HG03575 (cell line): ENCODE results near the gene NOC2L.
"Not testable (repeated sequence)": the region's sequence is repeated elsewhere in the genome, so short reads cannot be mapped to it uniquely, and the experiment has no call there.

Experiments
- ATAC-seq: cut with Tn5 transposase; IDR thresholded peaks from one replicate; pipeline ENCODE4 v1.9.1; 2021; ENCODE audit not compliant: unreplicated experiment, insufficient number of reproducible peaks, low FRiP score; ENCODE audit errors: extremely low read depth

Gene NOC2L

DNA sequence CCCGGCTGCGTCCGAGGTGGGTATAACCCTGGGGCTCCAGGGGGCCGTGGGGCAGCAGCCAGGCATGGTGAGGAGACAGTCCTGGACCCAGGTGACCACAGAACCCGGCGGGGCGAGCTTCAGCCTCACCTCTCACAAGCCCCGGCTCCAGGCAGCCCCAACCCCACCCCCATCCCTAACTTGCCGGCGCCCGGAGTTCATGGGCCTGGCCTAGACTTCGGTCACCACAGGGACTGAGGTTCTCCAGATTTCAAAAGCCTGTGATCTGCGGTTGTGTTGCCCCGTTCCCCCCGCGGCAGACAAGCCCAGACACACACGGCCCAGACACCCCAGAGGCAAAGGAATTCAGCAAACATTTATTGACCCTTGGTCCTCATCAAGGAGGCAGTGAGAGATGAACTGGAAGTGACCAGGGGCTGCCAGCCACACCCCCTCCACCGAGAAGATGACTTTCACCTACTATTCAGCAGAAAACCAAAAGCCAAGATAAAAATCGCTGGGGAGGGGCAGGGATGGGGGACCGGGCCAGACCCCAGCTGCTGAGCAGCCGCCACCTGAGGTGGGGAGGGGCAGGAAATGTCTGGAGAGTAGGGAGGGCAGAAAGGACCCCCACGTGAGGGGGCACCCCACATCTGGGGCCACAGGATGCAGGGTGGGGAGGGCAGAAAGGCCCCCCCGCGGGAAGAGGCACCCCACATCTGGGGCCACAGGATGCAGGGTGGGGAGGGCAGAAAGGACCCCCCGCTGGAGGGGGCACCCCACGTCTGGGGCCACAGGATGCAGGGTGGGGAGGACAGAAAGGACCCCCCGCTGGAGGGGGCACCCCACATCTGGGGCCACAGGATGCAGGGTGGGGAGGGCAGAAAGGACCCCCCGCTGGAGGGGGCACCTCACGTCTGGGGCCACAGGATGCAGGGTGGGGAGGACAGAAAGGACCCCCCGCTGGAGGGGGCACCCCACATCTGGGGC lies 36.9 kb upstream of the NOC2L start:
- no peak for ATAC-seq

DNA sequence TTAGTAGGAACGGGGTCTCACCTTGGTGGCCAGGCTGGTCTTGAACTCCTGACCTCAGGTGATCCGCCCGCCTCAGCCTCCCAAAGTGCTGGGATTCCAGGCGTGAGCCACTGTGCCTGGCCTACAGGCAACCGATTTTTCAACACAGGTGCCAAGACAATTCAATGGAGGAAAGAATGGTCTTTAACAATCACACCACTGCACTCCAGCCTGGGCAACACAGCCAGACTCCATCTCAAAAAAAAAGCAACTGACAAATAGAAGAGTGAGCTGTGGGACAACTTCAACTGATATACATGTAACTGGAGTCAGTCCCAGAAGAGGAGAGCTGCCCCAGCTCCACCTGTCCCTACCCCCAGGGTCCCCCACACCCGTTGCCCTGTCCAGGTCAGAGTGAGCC lies 35.5 kb upstream of the NOC2L start:
- not testable (repeated sequence) for ATAC-seq

DNA sequence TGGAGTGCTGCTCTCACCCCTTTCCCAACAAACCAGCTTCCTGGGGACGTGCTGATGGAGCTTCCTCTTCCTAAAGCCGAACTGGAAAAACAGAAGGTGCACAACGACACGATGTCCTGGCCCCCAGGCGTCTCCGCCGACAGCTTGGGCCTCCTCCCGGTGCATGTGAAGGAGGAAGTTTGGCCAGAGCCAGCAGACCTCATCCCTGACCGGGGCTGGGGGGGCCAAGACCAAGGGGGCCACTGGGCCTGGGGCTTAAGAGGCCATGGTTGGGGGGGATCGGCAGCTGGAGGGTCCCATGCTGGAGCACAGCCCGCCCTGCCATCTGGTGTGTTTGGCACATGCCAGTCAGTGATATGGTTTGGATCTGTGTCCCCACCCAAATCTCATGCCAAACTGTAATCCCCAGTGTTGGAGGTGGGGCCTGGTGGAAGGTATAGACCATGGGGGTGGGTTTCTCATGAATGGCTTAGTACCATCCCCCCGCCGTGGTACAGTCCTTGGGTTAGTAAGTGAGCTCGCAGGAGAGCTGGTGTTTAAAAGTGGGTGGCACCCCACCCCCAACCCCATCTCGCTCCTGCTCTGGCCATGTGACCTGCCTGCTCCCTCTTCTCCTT lies 34.4 kb upstream of the NOC2L start:
- ATAC-seq = no peak

GRCh38 chr1:992362-992761 lies 33.3 kb upstream of the NOC2L start:
- ATAC-seq = no peak

DNA sequence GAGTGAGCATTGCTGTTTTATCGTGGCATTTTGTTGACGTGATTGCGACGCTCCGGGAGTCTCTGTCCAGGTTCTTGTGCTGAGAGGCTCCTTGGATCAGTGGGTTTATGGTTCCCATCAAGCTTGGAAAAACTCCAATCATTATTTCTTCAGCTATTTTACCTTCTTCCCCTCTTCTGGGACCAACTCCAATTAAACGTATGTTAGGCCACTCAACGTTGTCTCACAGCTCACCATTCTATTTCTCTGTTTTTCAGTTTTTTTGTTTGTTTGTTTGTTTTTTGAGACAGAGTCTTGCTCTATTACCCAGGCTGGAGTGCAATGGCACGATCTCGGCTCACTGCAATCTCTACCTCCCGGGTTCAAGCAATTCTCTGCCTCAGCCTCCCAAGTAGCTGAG lies 32.8 kb upstream of the NOC2L start:
- ATAC-seq = no peak

DNA sequence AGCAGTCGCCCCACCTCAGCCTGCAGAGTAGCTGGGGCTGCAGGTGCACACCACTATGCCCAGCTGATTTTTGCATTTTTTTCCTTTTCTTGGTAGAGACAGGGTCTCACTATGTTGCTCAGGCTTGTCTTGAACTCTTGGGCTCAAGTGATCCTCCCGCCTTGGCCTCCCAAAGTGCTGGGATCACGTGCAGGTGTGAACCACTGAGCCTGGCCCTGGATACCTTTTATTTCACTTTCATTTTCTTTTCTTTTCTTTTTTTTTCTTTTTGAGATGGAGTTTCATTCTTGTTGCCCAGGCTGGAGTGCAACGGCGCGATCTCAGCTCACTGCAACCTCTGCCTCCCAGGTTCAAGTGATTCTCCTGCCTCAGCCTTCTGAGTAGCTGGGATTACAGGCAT lies 32.2 kb upstream of the NOC2L start:
- ATAC-seq = not testable (repeated sequence)

DNA sequence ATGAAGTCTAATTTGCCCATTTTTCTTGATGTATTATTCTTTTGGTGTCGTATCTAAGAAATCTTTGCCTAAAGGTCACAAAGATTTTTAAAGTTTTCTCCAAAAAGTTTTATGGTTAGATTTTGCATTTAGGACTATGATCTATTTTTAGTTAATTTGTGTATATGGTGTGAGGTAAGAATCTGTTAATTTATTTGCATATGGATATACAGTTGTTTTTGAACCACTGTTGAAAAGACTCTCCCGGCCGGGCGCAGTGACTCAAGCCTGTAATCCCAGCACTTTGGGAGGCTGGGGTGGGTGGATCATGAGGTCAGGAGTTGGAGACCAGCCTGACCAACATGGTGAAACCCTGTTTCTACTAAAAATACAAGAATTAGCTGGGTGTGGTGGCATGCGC lies 29.0 kb upstream of the NOC2L start:
- not testable (repeated sequence) for ATAC-seq

DNA sequence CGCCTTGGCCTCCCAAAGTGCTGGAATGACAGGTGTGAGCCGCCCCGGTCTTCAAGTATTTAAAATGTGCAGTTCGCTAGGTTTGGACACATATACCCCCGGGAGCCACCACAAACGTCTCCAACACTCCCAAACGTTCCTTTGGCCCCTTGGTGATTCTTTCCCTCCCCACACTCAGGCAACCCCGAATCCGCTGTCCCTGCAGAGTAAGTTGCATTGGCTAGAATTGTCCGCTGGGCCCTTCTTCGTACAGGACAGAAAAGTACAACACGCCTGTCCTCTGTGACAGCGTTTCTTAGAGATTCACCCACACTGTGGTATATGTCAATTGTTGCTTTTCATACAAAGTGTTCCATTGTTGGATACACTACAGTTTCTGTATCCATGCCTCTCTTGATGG lies 26.1 kb upstream of the NOC2L start:
- ATAC-seq = no peak

- ATAC-seq = no peak
Observed at GRCh38 chr1:984476-984814, 25.4 kb upstream of the NOC2L start.

GRCh38 chr1:983798-984475 lies 24.9 kb upstream of the NOC2L start:
- ATAC-seq = no peak

DNA sequence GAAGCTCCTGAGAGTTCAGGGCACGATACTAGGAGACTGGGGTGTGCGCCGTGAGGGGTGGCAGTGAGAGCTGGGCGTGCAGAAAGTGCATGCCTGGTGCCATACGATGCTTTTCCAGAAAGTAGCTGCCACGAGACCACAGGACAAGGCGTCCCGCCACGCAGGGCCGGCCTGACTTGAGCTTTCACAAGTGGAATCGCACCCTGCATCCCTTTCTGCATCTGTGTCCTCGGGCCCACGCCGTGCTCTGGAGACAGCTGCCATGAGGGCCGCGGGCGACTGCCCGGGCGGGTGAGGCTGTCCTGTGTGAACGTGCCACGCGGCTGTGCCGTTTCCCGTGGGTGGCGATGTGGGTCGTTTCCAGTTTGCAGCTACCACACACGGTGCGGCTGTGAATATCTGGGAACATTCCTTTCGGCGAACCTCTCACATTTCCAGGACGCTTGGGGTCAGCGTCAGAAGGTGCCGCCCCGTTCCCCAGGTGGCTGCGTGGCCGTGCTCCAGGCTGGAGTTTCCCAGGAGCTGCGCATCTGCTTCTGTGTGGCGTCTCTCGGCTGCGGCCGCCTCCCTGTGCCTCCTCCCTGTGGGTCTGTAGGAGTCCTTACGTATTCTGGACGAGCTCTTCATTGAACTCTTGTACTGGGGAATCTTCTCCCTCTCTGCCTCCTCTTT lies 23.8 kb upstream of the NOC2L start:
- no peak for ATAC-seq

GRCh38 chr1:981955-982558 lies 23.0 kb upstream of the NOC2L start, which contains the start of gene PERM1:
PERM1 (minus strand) TSS chr1:982093; CDS start chr1:981029, 1,064 bp downstream.
- ATAC-seq = no peak

DNA sequence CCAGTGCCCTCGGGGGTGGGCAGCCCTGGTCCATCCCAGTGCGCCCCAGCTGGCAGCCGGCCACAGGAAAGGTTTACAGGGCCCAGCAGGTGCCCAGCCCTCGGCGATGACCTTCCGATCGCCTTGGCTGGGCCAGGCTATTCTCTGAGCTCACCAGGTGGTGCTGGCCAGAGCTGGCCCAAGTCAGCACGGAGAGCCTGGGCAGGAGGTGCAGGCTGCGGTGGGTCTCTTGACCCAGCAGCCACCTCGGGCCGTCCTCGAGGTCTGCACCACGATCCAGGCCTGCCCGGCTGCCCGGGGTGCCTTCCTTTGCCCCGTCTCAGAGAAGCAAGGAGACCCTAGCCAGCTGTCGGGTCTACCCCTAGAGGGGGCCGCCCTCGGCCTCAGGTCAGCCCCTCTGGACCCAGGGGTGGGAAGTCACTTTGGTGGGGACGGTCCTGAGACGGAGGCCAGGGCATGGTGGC lies 22.5 kb upstream of the NOC2L start:
- ATAC-seq = no peak

- ATAC-seq = no peak
Observed at GRCh38 chr1:980602-981395, 21.7 kb upstream of the NOC2L start.

DNA sequence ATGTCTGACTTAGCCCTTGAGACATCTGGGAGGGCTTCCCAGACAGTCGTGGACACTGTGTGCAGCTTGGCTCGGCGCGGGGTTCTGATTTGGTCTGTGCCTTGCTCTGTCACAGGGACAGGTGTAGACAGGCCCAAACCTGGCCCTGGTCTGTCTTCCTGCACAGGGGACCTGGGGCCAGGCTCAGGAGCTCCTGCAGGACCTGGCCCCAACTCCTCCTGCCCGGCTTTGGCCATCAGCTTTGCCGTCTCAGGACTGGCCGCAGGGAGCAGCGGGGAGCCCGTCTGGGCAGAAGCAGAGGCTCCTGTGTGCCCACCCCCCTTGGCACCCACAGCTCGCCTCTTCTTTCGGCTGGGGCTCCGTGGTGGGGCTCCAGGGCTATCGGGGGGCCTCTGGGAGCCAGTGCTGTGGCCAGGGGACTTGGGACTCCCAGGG lies 21.1 kb upstream of the NOC2L start:
- ATAC-seq = no peak

- ATAC-seq = no peak
Observed at GRCh38 chr1:979744-980072, 20.7 kb upstream of the NOC2L start.

DNA sequence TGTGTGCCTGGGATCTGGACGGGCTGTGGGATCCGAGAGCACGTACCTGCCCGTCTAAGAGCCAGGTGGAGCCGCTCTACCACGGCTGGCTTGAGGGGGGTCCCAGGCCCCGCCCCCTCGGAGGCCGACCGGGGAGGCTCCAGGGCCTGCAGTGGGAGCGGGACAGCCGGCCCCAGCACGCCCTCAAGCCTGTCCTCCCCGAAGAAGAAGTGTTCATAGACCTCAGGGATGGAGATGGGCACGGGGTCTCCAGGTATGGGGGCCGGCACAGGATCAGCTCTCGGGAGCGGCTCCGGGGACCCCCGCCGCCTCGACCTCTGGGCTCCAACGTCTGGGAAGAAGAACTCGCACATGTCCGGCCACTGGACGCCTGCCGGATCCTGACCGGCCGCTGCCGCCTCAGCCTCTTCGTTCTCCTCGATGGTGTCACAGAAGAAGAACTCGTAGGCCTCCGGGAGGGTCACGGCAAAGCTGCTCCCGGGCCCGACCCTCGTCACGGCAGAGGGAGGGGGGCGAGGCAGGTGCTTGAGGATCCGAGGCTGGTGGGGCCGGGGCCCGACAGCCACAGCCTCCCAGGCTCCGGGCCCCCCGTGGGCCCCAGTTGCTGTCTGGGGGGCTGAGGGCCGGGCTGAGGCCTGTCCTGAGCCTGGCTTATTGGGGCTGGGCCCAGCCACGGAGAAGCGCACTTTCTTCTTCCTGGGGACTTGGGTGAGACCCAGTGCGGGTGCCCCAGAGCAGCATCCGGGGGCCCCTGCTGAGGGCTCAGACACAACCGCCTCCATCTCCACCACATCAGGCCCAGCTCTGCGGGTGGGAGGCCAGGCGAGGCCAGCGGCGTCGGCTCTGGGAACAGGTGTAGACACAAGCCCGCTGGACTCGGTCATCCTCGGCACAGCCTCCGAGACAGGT lies 20.0 kb upstream of the NOC2L start:
- no peak for ATAC-seq
